ENCODE data around the gene ZBTB8B. TPM values are rescaled to one million over a fixed set of nuclear protein-coding genes. Genes with fewer than 3 reads are reported as not detected.
"Not testable (repeated sequence)": the region's sequence is repeated elsewhere in the genome, so short reads cannot be mapped to it uniquely, and the experiment has no call there.

Gene ZBTB8B
- total RNA-seq, 1 donor from 2014 or later: 0.08 TPM

- no peak overlapping the region for H3K4me3 Mint-ChIP-seq (ENCODE audit: unreplicated experiment)
- no peaks in the 10 kb centered on the region for H3K9me3 Mint-ChIP-seq (ENCODE audit: unreplicated experiment)
- no peak for DNase-seq (ENCODE audit: extremely low spot score, unreplicated experiment)
- H3K27ac Mint-ChIP-seq (ENCODE audit: unreplicated experiment): no peak overlapping the region
- H3K4me1 Mint-ChIP-seq (ENCODE audit: unreplicated experiment): peaks cover 9% of the 10 kb centered on the region
- peaks cover 3% of the 10 kb centered on the region for H3K27me3 Mint-ChIP-seq (ENCODE audit: unreplicated experiment)
- no peak for TF ChIP-seq CTCF (IDR thresholded peaks at IDR 0.05)
- H3K36me3 Mint-ChIP-seq (ENCODE audit: unreplicated experiment): no peaks in the 10 kb centered on the region
Observed at GRCh38 chr1:32480761-32481160, 15.9 kb downstream of the ZBTB8B start.

- not testable (repeated sequence) for H3K36me3 Mint-ChIP-seq (ENCODE audit: unreplicated experiment); H3K27me3 Mint-ChIP-seq (ENCODE audit: unreplicated experiment); H3K4me3 Mint-ChIP-seq (ENCODE audit: unreplicated experiment); DNase-seq (ENCODE audit: extremely low spot score, unreplicated experiment); H3K27ac Mint-ChIP-seq (ENCODE audit: unreplicated experiment); H3K4me1 Mint-ChIP-seq (ENCODE audit: unreplicated experiment); H3K9me3 Mint-ChIP-seq (ENCODE audit: unreplicated experiment)
Observed at GRCh38 chr1:32481788-32482187, 16.9 kb downstream of the ZBTB8B start.

GRCh38 chr1:32485554-32486255, 20.8 kb downstream of the ZBTB8B start:
- Mint-ChIP-seq H3K4me1 (ENCODE audit: unreplicated experiment) (peaks cover 7% of the 10 kb centered on the region), H3K9me3 (ENCODE audit: unreplicated experiment) (no peaks in the 10 kb centered on the region), H3K36me3 (ENCODE audit: unreplicated experiment) (no peaks in the 10 kb centered on the region), H3K27me3 (ENCODE audit: unreplicated experiment) (no peaks in the 10 kb centered on the region), H3K27ac (ENCODE audit: unreplicated experiment) (no peak overlapping the region), H3K4me3 (ENCODE audit: unreplicated experiment) (no peak overlapping the region)
- TF ChIP-seq CTCF (IDR thresholded peaks at IDR 0.05): no peak
- DNase-seq (ENCODE audit: extremely low spot score, unreplicated experiment): no peak

GRCh38 chr1:32486463-32487113, 21.7 kb downstream of the ZBTB8B start:
- H3K4me3 Mint-ChIP-seq (ENCODE audit: unreplicated experiment): no peak overlapping the region
- DNase-seq (ENCODE audit: extremely low spot score, unreplicated experiment): no peak
- H3K27me3 Mint-ChIP-seq (ENCODE audit: unreplicated experiment): no peaks in the 10 kb centered on the region
- no peaks in the 10 kb centered on the region for H3K36me3 Mint-ChIP-seq (ENCODE audit: unreplicated experiment)
- no peak overlapping the region for H3K27ac Mint-ChIP-seq (ENCODE audit: unreplicated experiment)
- TF ChIP-seq CTCF (IDR thresholded peaks at IDR 0.05): no peak
- H3K4me1 Mint-ChIP-seq (ENCODE audit: unreplicated experiment): peaks cover 3% of the 10 kb centered on the region
- H3K9me3 Mint-ChIP-seq (ENCODE audit: unreplicated experiment): no peaks in the 10 kb centered on the region

- TF ChIP-seq CTCF (IDR thresholded peaks at IDR 0.05): no peak
- H3K36me3 Mint-ChIP-seq (ENCODE audit: unreplicated experiment): no peaks in the 10 kb centered on the region
- H3K27ac Mint-ChIP-seq (ENCODE audit: unreplicated experiment): no peak overlapping the region
- no peaks in the 10 kb centered on the region for H3K9me3 Mint-ChIP-seq (ENCODE audit: unreplicated experiment)
- no peak overlapping the region for H3K4me3 Mint-ChIP-seq (ENCODE audit: unreplicated experiment)
- no peaks in the 10 kb centered on the region for H3K27me3 Mint-ChIP-seq (ENCODE audit: unreplicated experiment)
- DNase-seq (ENCODE audit: extremely low spot score, unreplicated experiment): no peak
- H3K4me1 Mint-ChIP-seq (ENCODE audit: unreplicated experiment): no peaks in the 10 kb centered on the region
Observed at GRCh38 chr1:32487182-32487581, 22.3 kb downstream of the ZBTB8B start.

All from osteocyte (in vitro differentiated cells).